Kidney epithelial cell (primary cell): Measurements from ENCODE around the gene BBS9. TPM values are rescaled to one million over a fixed set of nuclear protein-coding genes. Genes with fewer than 3 reads are reported as not detected.

Experiments used
- DNase-seq: peaks from one replicate; pipeline ENCODE4 v3.0.0-alpha.2; 2010; ENCODE audit warnings: low read depth
- H3K27me3 ChIP-seq: 2 replicates; pipeline ENCODE4 v1.6.0; 2011; ENCODE audit warnings: low read length; ENCODE audit not compliant: control insufficient read depth, insufficient read depth
- H3K36me3 ChIP-seq: 2 replicates; pipeline ENCODE4 v1.5.1; 2011; ENCODE audit warnings: low read length; ENCODE audit not compliant: control insufficient read depth, insufficient read depth
- H3K4me3 ChIP-seq: 2 replicates; pipeline ENCODE4 v1.5.1; 2011; ENCODE audit warnings: low read depth, mild to moderate bottlenecking, control low read depth, low read length
- CTCF ChIP-seq: IDR thresholded peaks from 2 replicates; pipeline ENCODE4 v1.5.1; 2011; ENCODE audit warnings: mild to moderate bottlenecking, moderate library complexity, low read length, control low read depth, inconsistent platforms; ENCODE audit not compliant: insufficient read depth, poor library complexity, severe bottlenecking
- total RNA-seq: library from RNA; depleted of rRNA; stranded (reverse); fragments of >200 nt; gene quantifications from 2 replicates; pipeline ENCODE4 v1.2.3, GENCODE V29; 2015

Gene BBS9
- total RNA-seq, 1 donor from 2014 or later, result 20.4 TPM

- no peak overlapping the region for H3K4me3 ChIP-seq
- no peak for DNase-seq
- H3K27me3 ChIP-seq, result no peaks in the 10 kb centered on the region
- no peaks in the 10 kb centered on the region for H3K36me3 ChIP-seq
- no peak for TF ChIP-seq CTCF
These were observed 54.1 kb downstream of the BBS9 start for GRCh38 chr7:33183504-33183903.

- Histone ChIP-seq H3K4me3 (no peak overlapping the region), H3K36me3 (no peaks in the 10 kb centered on the region), H3K27me3 (no peaks in the 10 kb centered on the region)
- no peak for DNase-seq
- TF ChIP-seq CTCF, result no peak
These were observed 55.5 kb downstream of the BBS9 start for GRCh38 chr7:33184828-33185227.

GRCh38 chr7:33185786-33186185 lies 56.4 kb downstream of the BBS9 start:
- no peaks in the 10 kb centered on the region for H3K36me3 ChIP-seq
- no peak for DNase-seq
- H3K27me3 ChIP-seq, result no peaks in the 10 kb centered on the region
- H3K4me3 ChIP-seq, result no peak overlapping the region
- TF ChIP-seq CTCF, result peak; percentile 63

GRCh38 chr7:33186192-33186591 lies 56.8 kb downstream of the BBS9 start:
- no peak for DNase-seq
- no peak for TF ChIP-seq CTCF
- Histone ChIP-seq H3K27me3 (no peaks in the 10 kb centered on the region), H3K36me3 (no peaks in the 10 kb centered on the region), H3K4me3 (no peak overlapping the region)

GRCh38 chr7:33190688-33191304 lies 61.4 kb downstream of the BBS9 start:
- Histone ChIP-seq H3K36me3 (no peaks in the 10 kb centered on the region), H3K27me3 (no peaks in the 10 kb centered on the region), H3K4me3 (no peak overlapping the region)
- no peak for DNase-seq
- TF ChIP-seq CTCF, result no peak

GRCh38 chr7:33191340-33191739 lies 62.0 kb downstream of the BBS9 start:
- Histone ChIP-seq H3K36me3 (no peaks in the 10 kb centered on the region), H3K4me3 (no peak overlapping the region), H3K27me3 (no peaks in the 10 kb centered on the region)
- no peak for TF ChIP-seq CTCF
- DNase-seq, result no peak
